Activated gamma-delta T cell treated with Interleukin-2 at 50 U/mL for 16 hours (primary cell): Measurements from ENCODE around the gene ERBIN.
"Not testable (repeated sequence)": the region's sequence is repeated elsewhere in the genome, so short reads cannot be mapped to it uniquely, and the experiment has no call there.

ENCODE experiments used
- DNase-seq: peaks from one replicate; pipeline ENCODE4 v3.0.0-alpha.2; 2020

ERBIN gene

GRCh38 chr5:65916066-65916465 lies 10.3 kb upstream of the ERBIN start:
- no peak for DNase-seq

GRCh38 chr5:65916636-65917035 lies 9.7 kb upstream of the ERBIN start:
- no peak for DNase-seq

GRCh38 chr5:65919773-65920172 lies 6.6 kb upstream of the ERBIN start:
- no peak for DNase-seq

GRCh38 chr5:65923339-65923738 lies 3.0 kb upstream of the ERBIN start:
- no peak for DNase-seq

GRCh38 chr5:65924366-65925043 lies 1.9 kb upstream of the ERBIN start:
- DNase-seq = no peak

GRCh38 chr5:65925044-65925600 lies 1.3 kb upstream of the ERBIN start:
- DNase-seq = peak; percentile 66

- peak; percentile 78 for DNase-seq
Measured at GRCh38 chr5:65925601-65926275, 637 bp upstream of the ERBIN start.

- DNase-seq = peak; percentile 11
Measured at GRCh38 chr5:65926893-65927292, 518 bp downstream of the ERBIN start.

GRCh38 chr5:65927503-65928321 lies 1.3 kb downstream of the ERBIN start:
- DNase-seq = no peak

GRCh38 chr5:65928322-65928752 lies 2.0 kb downstream of the ERBIN start:
- no peak for DNase-seq

- no peak for DNase-seq
Measured at GRCh38 chr5:65928860-65929259, 2.5 kb downstream of the ERBIN start.

- DNase-seq = no peak
Measured at GRCh38 chr5:65932676-65933075, 6.3 kb downstream of the ERBIN start.

GRCh38 chr5:65933295-65933694 lies 6.9 kb downstream of the ERBIN start:
- DNase-seq = no peak

GRCh38 chr5:65938256-65938655 lies 11.9 kb downstream of the ERBIN start:
- no peak for DNase-seq

- DNase-seq = no peak
Measured at GRCh38 chr5:65943771-65944170, 17.4 kb downstream of the ERBIN start.

- no peak for DNase-seq
Measured at GRCh38 chr5:65946198-65946745, 19.9 kb downstream of the ERBIN start.

GRCh38 chr5:65948115-65948747 lies 21.9 kb downstream of the ERBIN start:
- no peak for DNase-seq

- DNase-seq = no peak
Measured at GRCh38 chr5:65951330-65951729, 25.0 kb downstream of the ERBIN start.

- DNase-seq = no peak
Measured at GRCh38 chr5:65952259-65952658, 25.9 kb downstream of the ERBIN start.

- no peak for DNase-seq
Measured at GRCh38 chr5:65954200-65954599, 27.8 kb downstream of the ERBIN start.

- DNase-seq = no peak
Measured at GRCh38 chr5:65955746-65956145, 29.4 kb downstream of the ERBIN start.

- DNase-seq = not testable (repeated sequence)
Measured at GRCh38 chr5:65957703-65958102, 31.3 kb downstream of the ERBIN start.

- no peak for DNase-seq
Measured at GRCh38 chr5:65961633-65962032, 35.3 kb downstream of the ERBIN start.
